MM.1S (cell line): ENCODE results near the gene MEIS2.

Source experiments
- CTCF ChIP-seq: fragments of 300-600 bp; sonication (generic); IDR thresholded peaks from 2 replicates; pipeline ENCODE4 v1.5.1; 2016; ENCODE audit warnings: antibody characterized with exemption, low read length, mixed read lengths
- EZH2phosphoT487 ChIP-seq: fragments of 300-600 bp; sonication (generic); IDR thresholded peaks from 2 replicates; pipeline ENCODE4 v1.6.1; 2018; ENCODE audit warnings: antibody characterized with exemption, low read length

DNA sequence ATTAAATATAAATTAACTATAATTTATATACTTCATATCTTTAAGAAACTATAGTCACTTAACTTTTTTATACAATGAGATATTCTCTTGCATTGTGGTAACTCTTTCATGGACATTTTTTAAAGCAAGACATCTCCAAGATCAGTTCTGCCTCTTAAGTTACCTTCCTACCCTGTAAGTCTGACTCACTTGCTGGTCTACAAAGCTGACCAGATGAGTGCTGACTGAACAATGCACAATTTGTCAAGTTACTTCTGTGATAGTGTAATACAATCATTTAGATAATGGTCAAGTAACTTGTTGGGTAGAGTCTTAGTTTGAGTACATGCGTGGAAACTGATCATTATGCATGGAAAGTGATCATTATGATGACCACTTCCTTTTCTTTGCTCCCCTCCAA lies 145.9 kb downstream of the MEIS2 start:
- TF ChIP-seq CTCF (no peak), EZH2phosphoT487 (no peak)
